B cell (primary cell): ENCODE measurements around the gene IMMP2L. TPM values are rescaled to one million over a fixed set of nuclear protein-coding genes. Genes with fewer than 3 reads are reported as not detected.

Source experiments
- ATAC-seq: fragments of 200-7000 bp; cut with Tn5 transposase; one replicate; pipeline ENCODE4 v1.10.0; 2021; ENCODE audit warnings: low read depth, mild to moderate bottlenecking, moderate number of reproducible peaks, moderate library complexity
- CTCF ChIA-PET: fragments of 350-600 bp; sonication (Branson Sonifier 250); formaldehyde crosslinking; loops from one replicate; lab custom pipeline; 2021; ENCODE audit warnings: antibody characterized with exemption, inconsistent platforms; lab: Charles Lee
- POLR2A ChIA-PET: fragments of 350-600 bp; sonication (Branson Sonifier 250); formaldehyde crosslinking; loops from one replicate; lab custom pipeline; 2021; ENCODE audit warnings: antibody characterized with exemption; lab: Charles Lee
- DNase-seq: peaks from one replicate; pipeline ENCODE4 v3.0.0; 2013
- H2AFZ ChIP-seq: 2 replicates; pipeline ENCODE4 v1.6.1; 2012; ENCODE audit warnings: mild to moderate bottlenecking, low read depth, low read length; ENCODE audit not compliant: insufficient read depth, poor library complexity, severe bottlenecking
- H3K27ac ChIP-seq, 2 donors: 1 replicate in 1 of 2; 2 replicates in 1 of 2; pipeline ENCODE4 v1.5.1; 2012 to 2013; ENCODE audit warnings: low read length in 2 of 2, mild to moderate bottlenecking in 2 of 2, moderate library complexity in 1 of 2
- H3K27me3 ChIP-seq, 4 experiments: fragments of 200-600 bp in 1 of 4; sonication (generic) in 1 of 4; replicated peaks in 1 of 4; 1 replicate in 2 of 4; 2 replicates in 2 of 4; pipeline versions ENCODE4 v1.6.1 to v1.7.0; 2013 to 2016; ENCODE audit warnings: low read length in 3 of 4, mild to moderate bottlenecking in 2 of 4, mixed read lengths in 1 of 4, moderate library complexity in 1 of 4; ENCODE audit not compliant: insufficient read depth in 4 of 4, control insufficient read depth in 3 of 4; ENCODE audit errors: control extremely low read depth in 1 of 4
- H3K36me3 ChIP-seq, 2 experiments: replicated peaks in 1 of 2; 1 replicate in 1 of 2; 2 replicates in 1 of 2; pipeline versions ENCODE4 v1.6.1 to v1.7.1; 2013; ENCODE audit warnings: low read length in 1 of 2; ENCODE audit not compliant: insufficient read depth in 2 of 2, control insufficient read depth in 1 of 2; ENCODE audit errors: control extremely low read depth in 1 of 2, extremely low read depth in 1 of 2
- H3K4me1 ChIP-seq, 2 donors: fragments of 200-600 bp in 1 of 2; sonication (generic) in 1 of 2; 1 replicate in 1 of 2; 2 replicates in 1 of 2; pipeline versions ENCODE4 v1.5.1 to v1.6.1; 2013 to 2017; ENCODE audit warnings: low read length in 2 of 2; ENCODE audit not compliant: control insufficient read depth in 2 of 2, insufficient read depth in 2 of 2
- H3K4me2 ChIP-seq: replicated peaks from 2 replicates; pipeline ENCODE3; 2012; ENCODE audit warnings: mild to moderate bottlenecking, low read depth, low read length; ENCODE audit not compliant: poor library complexity, severe bottlenecking
- H3K4me3 ChIP-seq, 5 experiments: fragments of 200-600 bp in 1 of 5; sonication (generic) in 1 of 5; 1 replicate in 3 of 5; 2 replicates in 2 of 5; pipeline versions ENCODE4 v1.5.1 to v1.7.0; 2011 to 2016; ENCODE audit warnings: low read length in 4 of 5, mild to moderate bottlenecking in 4 of 5, low read depth in 2 of 5, control low read depth in 1 of 5, moderate library complexity in 1 of 5; ENCODE audit not compliant: insufficient read depth in 1 of 5; ENCODE audit errors: control extremely low read depth in 1 of 5, extremely low read depth in 1 of 5
- H3K79me2 ChIP-seq: fragments of 200-600 bp; sonication (generic); one replicate; pipeline ENCODE4 v1.6.0; 2016; ENCODE audit warnings: low read length; ENCODE audit not compliant: control insufficient read depth, insufficient read depth
- H3K9ac ChIP-seq: fragments of 200-600 bp; sonication (generic); 2 replicates; pipeline ENCODE4 v1.6.1; 2017; ENCODE audit warnings: mild to moderate bottlenecking, low read length, moderate library complexity
- H3K9me3 ChIP-seq, 3 donors: one replicate each; pipeline versions ENCODE4 v1.6.1 to v1.7.1; 2013; ENCODE audit warnings: low read length in 2 of 3; ENCODE audit not compliant: control insufficient read depth in 2 of 3, insufficient read depth in 1 of 3; ENCODE audit errors: control extremely low read depth in 1 of 3
- H4K20me1 ChIP-seq: 2 replicates; pipeline ENCODE4 v1.6.0; 2012; ENCODE audit warnings: mild to moderate bottlenecking, low read length; ENCODE audit not compliant: insufficient read depth, control insufficient read depth, poor library complexity, severe bottlenecking
- H3K27ac Mint-ChIP-seq: one replicate; pipeline ENCODE4 v1.8.0; 2021; ENCODE audit warnings: mixed read lengths
- H3K27me3 Mint-ChIP-seq: one replicate; pipeline ENCODE4 v1.8.0; 2021; ENCODE audit warnings: mixed read lengths
- H3K4me1 Mint-ChIP-seq: one replicate; pipeline ENCODE4 v1.8.0; 2021; ENCODE audit warnings: mixed read lengths
- H3K4me3 Mint-ChIP-seq: one replicate; pipeline ENCODE4 v1.8.0; 2021; ENCODE audit warnings: mixed read lengths
- H3K9me3 Mint-ChIP-seq: one replicate; pipeline ENCODE4 v1.8.0; 2022; ENCODE audit warnings: mixed read lengths; ENCODE audit not compliant: insufficient read depth
- CTCF ChIP-seq: fragments of 200-600 bp; IDR thresholded peaks from one replicate; pipeline ENCODE4 v1.8.0; 2022; ENCODE audit warnings: antibody characterized with exemption, mild to moderate bottlenecking
- EZH2 ChIP-seq: IDR thresholded peaks from 2 replicates; pipeline ENCODE4 v1.6.1; 2012; ENCODE audit warnings: borderline replicate concordance, low read depth, mild to moderate bottlenecking, moderate library complexity, low read length; ENCODE audit not compliant: insufficient read depth, poor library complexity, severe bottlenecking
- WGBS: methylation state at CpG from one replicate; pipeline ENCODE4 v1.1.5; 2013; ENCODE audit warnings: missing lambda C conversion rate; ENCODE audit not compliant: insufficient coverage; 5-methylcytosine and 5-hydroxymethylcytosine counted together
- intact Hi-C: fragments of 100-400 bp; cut with micrococcal nuclease; formaldehyde crosslinking; loops from one replicate; pipeline ENCODE4 v1.10.0; 2022
- polyA plus RNA-seq: library from polyadenylated mRNA; depleted of rRNA; stranded (reverse); fragments of >200 nt; gene quantifications from 2 replicates; pipeline ENCODE4 v1.2.3, GENCODE V29; 2012
- total RNA-seq, 2 donors: library from RNA; stranded (reverse); fragments of 120-200 nt in 1 of 2; gene quantifications; 1 replicate in 1 of 2; 2 replicates in 1 of 2; pipeline versions ENCODE4 v1.2.3 to v1.2.4, GENCODE V29; 2013 to 2022

Gene IMMP2L
- total and polyA plus RNA-seq, 2 donors (not counting 1 experiment from before 2014, with no cell fraction given): 3.8 to 34.2 TPM

- no peaks in the 10 kb centered on the region for H3K4me1 ChIP-seq
- TF ChIP-seq EZH2: no peak
- TF ChIP-seq CTCF: no peak
- no peak overlapping the region for H3K27ac ChIP-seq
- no peak overlapping the region for H3K4me3 Mint-ChIP-seq
- H3K36me3 ChIP-seq: no peaks in the 10 kb centered on the region
- DNase-seq (no peak), ATAC-seq (no peak)
- H3K4me2 ChIP-seq: no peak overlapping the region
- no peaks in the 10 kb centered on the region for H3K79me2 ChIP-seq
- 100% methylated on average over 1 of the region's 3 CpGs for WGBS
- peaks cover 2% of the 10 kb centered on the region for H3K9me3 Mint-ChIP-seq
- H3K4me3 ChIP-seq: no peak overlapping the region
- no peak overlapping the region for H3K27ac Mint-ChIP-seq
- peaks cover 0 to under 1% (median 0%) of the 10 kb centered on the region in 3 donors for H3K9me3 ChIP-seq
- H3K9ac ChIP-seq: no peak overlapping the region
- no peaks in the 10 kb centered on the region for H3K27me3 ChIP-seq
- no peaks in the 10 kb centered on the region for H4K20me1 ChIP-seq
- no peaks in the 10 kb centered on the region for H3K4me1 Mint-ChIP-seq
- intact Hi-C loops: no loop called here
- ChIA-PET POLR2A (no interaction called here), CTCF (no interaction called here)
- no peaks in the 10 kb centered on the region for H3K27me3 Mint-ChIP-seq
- H2AFZ ChIP-seq: no peak overlapping the region
These were observed 842.6 kb downstream of the IMMP2L start for GRCh38 chr7:110719741-110720140.

GRCh38 chr7:110718503-110719205 is 843.6 kb downstream of the IMMP2L start:
- no peak overlapping the region for H3K27ac ChIP-seq
- no peaks in the 10 kb centered on the region for H4K20me1 ChIP-seq
- Mint-ChIP-seq H3K27me3 (no peaks in the 10 kb centered on the region), H3K4me3 (no peak overlapping the region), H3K4me1 (no peaks in the 10 kb centered on the region), H3K27ac (no peak overlapping the region), H3K9me3 (peaks cover 2% of the 10 kb centered on the region)
- ATAC-seq (no peak), DNase-seq (no peak)
- H3K4me3 ChIP-seq: no peak overlapping the region
- no peak overlapping the region for H3K9ac ChIP-seq
- H3K4me2 ChIP-seq: no peak overlapping the region
- POLR2A ChIA-PET: no interaction called here
- H3K27me3 ChIP-seq: no peaks in the 10 kb centered on the region
- TF ChIP-seq EZH2 (no peak), CTCF (no peak)
- H3K9me3 ChIP-seq: peaks cover 0 to 5% (median 0%) of the 10 kb centered on the region in 3 donors
- H3K4me1 ChIP-seq: no peaks in the 10 kb centered on the region
- no peak overlapping the region for H2AFZ ChIP-seq
- H3K36me3 ChIP-seq: no peaks in the 10 kb centered on the region
- WGBS: 89% methylated on average over 2 of the region's 3 CpGs
- no peaks in the 10 kb centered on the region for H3K79me2 ChIP-seq
- intact Hi-C loops: no loop called here
- CTCF ChIA-PET: no interaction called here
